Activated CD4-positive, alpha-beta memory T cell treated with anti-CD3 and anti-CD28 coated beads for 36 hours (primary cell): ENCODE measurements around the gene ADCYAP1R1. TPM values are rescaled to one million over a fixed set of nuclear protein-coding genes. Genes with fewer than 3 reads are reported as not detected.

Experiments
- CTCF ChIA-PET: fragments of 350-600 bp; sonication (Branson Sonifier 250); formaldehyde crosslinking; loops from one replicate; lab custom pipeline; 2021; ENCODE audit warnings: antibody characterized with exemption, inconsistent platforms; lab: Charles Lee
- POLR2A ChIA-PET: fragments of 350-600 bp; sonication (Branson Sonifier 250); formaldehyde crosslinking; loops from one replicate; lab custom pipeline; 2021; ENCODE audit warnings: antibody characterized with exemption; lab: Charles Lee
- DNase-seq: peaks from one replicate; pipeline ENCODE4 v3.0.0-alpha.2; 2020
- H3K27ac Mint-ChIP-seq: one replicate; pipeline ENCODE4 v1.8.0; 2021; ENCODE audit warnings: mixed read lengths
- H3K27me3 Mint-ChIP-seq: one replicate; pipeline ENCODE4 v1.8.0; 2021; ENCODE audit warnings: mixed read lengths
- H3K36me3 Mint-ChIP-seq: one replicate; pipeline ENCODE4 v1.8.0; 2021; ENCODE audit warnings: mixed read lengths
- H3K4me1 Mint-ChIP-seq: one replicate; pipeline ENCODE4 v1.8.0; 2021; ENCODE audit warnings: low read depth, mixed read lengths
- H3K4me3 Mint-ChIP-seq: one replicate; pipeline ENCODE4 v1.8.0; 2021; ENCODE audit warnings: mild to moderate bottlenecking, mixed read lengths
- H3K9me3 Mint-ChIP-seq: one replicate; pipeline ENCODE4 v1.8.0; 2021; ENCODE audit warnings: mixed read lengths
- intact Hi-C: fragments of 100-400 bp; cut with micrococcal nuclease; formaldehyde crosslinking; loops from one replicate; pipeline ENCODE4 v1.15.1; 2023
- total RNA-seq, 2 experiments: library from RNA; stranded (reverse); gene quantifications; one replicate each; pipeline ENCODE4 v1.2.3, GENCODE V29; 2021

The ADCYAP1R1 gene
- total RNA-seq, 2 experiments from 2014 or later: not detected

- H3K9me3 Mint-ChIP-seq: no peaks in the 10 kb centered on the region
- no peaks in the 10 kb centered on the region for H3K4me1 Mint-ChIP-seq
- H3K27ac Mint-ChIP-seq: no peak overlapping the region
- H3K36me3 Mint-ChIP-seq: no peaks in the 10 kb centered on the region
- POLR2A ChIA-PET: no interaction called here
- DNase-seq: no peak
- no peaks in the 10 kb centered on the region for H3K27me3 Mint-ChIP-seq
- no peak overlapping the region for H3K4me3 Mint-ChIP-seq
- CTCF ChIA-PET: no interaction called here
- intact Hi-C loops: no loop called here
Measured at GRCh38 chr7:31099451-31100444, 47.6 kb downstream of the ADCYAP1R1 start.

- Mint-ChIP-seq H3K9me3 (no peaks in the 10 kb centered on the region), H3K4me3 (no peak overlapping the region), H3K27ac (no peak overlapping the region), H3K27me3 (no peaks in the 10 kb centered on the region), H3K36me3 (no peaks in the 10 kb centered on the region), H3K4me1 (no peaks in the 10 kb centered on the region)
- ChIA-PET POLR2A (no interaction called here), CTCF (no interaction called here)
- no peak for DNase-seq
- intact Hi-C loops: no loop called here
Measured at GRCh38 chr7:31100445-31100844, 48.3 kb downstream of the ADCYAP1R1 start.

DNA sequence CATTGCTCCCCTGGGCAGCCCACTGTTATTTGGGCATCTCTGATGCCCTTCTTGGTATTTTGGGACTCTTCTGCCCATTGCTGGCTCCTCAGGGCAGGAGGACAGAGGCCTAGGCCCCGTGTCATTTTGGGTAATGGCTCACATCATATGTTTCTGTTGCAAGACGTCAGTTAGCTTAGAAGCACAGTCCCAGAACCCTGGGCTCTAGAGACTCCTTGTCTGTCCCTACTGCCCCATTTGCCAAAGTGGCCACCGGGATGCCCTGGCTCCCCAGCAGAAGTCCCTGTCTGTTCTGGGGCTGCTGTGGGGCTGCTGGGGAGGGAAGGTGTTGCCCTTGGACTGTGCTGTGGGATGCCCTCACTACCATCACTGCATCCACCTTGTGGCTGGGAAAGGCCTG, 48.8 kb downstream of the ADCYAP1R1 start:
- POLR2A ChIA-PET: no interaction called here
- Mint-ChIP-seq H3K36me3 (no peaks in the 10 kb centered on the region), H3K4me1 (no peaks in the 10 kb centered on the region), H3K4me3 (no peak overlapping the region), H3K27ac (no peak overlapping the region), H3K9me3 (no peaks in the 10 kb centered on the region), H3K27me3 (no peaks in the 10 kb centered on the region)
- intact Hi-C loops: no loop called here
- no peak for DNase-seq
- CTCF ChIA-PET: interaction anchor here (1.1 to 1.7 kb wide), 2 partner anchors 22 to 33 kb away, joined by 3 to 7 read pairs; no protein-coding TSS in a partner anchor

DNA sequence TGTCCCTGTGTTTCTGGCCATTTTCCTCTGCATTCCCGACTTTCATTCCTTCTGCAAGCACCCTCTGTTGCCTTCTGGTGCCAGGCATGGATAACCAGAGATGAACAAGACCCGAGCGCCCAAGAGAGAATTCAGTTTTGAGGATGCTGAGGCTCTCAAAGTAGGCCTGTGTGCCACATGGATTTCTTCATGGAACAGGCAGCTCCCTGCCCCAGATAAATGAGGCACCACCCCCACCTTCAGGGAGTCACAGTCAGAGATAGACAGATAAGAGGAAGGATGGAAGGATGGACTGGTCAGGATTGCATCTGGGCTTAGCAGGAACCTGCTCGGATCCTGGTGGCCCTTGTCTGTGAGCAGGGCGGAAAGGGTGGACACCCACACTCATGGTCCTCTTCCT, 49.4 kb downstream of the ADCYAP1R1 start:
- ChIA-PET POLR2A (no interaction called here), CTCF (interaction anchor here (1.1 to 1.7 kb wide), 2 partner anchors 21 to 33 kb away, joined by 3 to 7 read pairs; no protein-coding TSS in a partner anchor)
- Mint-ChIP-seq H3K9me3 (no peaks in the 10 kb centered on the region), H3K4me1 (no peaks in the 10 kb centered on the region), H3K27me3 (no peaks in the 10 kb centered on the region), H3K4me3 (no peak overlapping the region), H3K36me3 (no peaks in the 10 kb centered on the region), H3K27ac (no peak overlapping the region)
- no peak for DNase-seq
- intact Hi-C loops: no loop called here

DNA sequence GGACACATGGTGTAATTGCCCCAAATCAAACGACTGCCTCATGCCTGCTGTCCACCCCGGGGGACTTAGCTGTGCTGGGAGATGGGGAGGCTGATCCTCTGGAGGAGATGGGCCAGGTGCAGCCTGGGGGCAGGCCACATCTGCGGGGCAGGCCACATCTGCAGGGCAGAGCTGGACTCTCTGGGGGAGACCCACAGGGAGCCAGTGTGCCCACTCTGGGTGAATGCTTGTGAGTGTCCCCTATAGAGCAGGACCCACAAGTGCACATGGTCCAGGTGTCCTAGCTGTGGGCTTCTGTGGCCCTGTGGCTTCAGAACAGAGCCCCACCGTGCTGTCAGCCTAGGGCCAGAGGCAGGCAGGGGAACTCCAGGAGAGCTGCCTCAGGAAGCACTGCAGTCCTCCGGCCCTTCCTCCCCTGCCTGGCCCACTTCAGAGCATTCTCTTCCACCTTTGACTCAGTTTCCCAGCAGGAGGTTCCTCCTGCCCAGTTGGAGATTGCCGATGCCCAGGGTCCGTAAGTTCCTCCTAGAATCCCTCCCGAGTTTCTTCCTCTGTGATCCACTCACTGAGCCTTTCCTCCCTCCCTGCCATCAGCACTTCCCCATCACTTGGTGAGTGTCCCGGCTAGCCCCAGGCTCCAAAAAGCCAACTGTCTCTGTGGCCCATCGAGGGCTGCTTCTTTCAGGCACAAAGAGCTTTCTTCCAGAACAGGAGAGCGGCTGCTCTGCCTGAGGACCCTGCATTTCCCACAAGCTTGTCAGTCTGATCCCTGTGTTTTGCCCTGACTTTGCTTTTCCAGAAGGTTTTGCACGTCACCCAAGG, 50.3 kb downstream of the ADCYAP1R1 start:
- H3K36me3 Mint-ChIP-seq: no peaks in the 10 kb centered on the region
- intact Hi-C loops: no loop called here
- no peak overlapping the region for H3K27ac Mint-ChIP-seq
- no peaks in the 10 kb centered on the region for H3K9me3 Mint-ChIP-seq
- no peaks in the 10 kb centered on the region for H3K4me1 Mint-ChIP-seq
- DNase-seq: no peak
- H3K4me3 Mint-ChIP-seq: no peak overlapping the region
- no peaks in the 10 kb centered on the region for H3K27me3 Mint-ChIP-seq
- ChIA-PET CTCF (interaction anchor here (1.7 kb wide), 1 partner anchor 20 kb away, joined by 7 read pairs; no protein-coding TSS in a partner anchor), POLR2A (no interaction called here)

DNA sequence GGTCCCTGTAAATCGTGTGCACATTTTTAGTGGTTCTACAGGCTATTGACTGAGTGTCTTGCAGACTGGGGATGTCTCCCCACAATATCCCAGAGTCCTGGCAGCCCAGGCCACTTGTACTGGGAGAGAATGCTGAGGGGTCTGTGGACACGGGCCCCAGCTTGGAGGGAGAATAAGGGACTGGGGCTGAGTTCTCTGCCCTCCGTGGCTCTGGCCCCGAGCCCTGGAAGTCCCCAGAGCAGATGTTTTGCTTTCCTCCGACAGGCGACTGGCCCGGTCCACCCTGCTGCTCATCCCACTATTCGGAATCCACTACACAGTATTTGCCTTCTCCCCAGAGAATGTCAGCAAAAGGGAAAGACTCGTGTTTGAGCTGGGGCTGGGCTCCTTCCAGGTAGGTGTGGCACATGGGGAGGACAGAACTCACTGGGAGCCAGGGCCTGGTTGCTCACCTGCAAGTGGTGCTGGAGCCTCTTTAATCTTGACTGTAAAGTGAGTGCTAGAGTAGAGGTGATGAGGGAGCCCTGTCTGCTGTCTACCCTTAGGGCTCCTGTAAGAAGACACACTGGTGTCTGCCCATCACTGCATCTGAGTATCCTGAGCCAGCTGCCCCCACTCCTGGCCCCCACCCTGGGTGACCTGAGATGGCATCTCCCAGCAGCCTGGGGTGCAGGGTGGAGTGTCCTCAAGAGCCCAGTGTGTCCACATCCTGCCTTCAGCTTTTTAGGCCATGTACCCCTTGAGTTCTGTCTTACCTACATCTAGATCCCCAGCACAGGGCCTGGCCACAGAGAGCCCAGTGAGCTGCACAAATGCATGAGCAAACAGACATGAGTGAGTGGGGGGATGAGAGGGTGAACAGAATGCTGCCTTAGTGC, 51.1 kb downstream of the ADCYAP1R1 start:
- Mint-ChIP-seq H3K4me3 (no peak overlapping the region), H3K36me3 (no peaks in the 10 kb centered on the region), H3K4me1 (no peaks in the 10 kb centered on the region), H3K9me3 (no peaks in the 10 kb centered on the region), H3K27me3 (no peaks in the 10 kb centered on the region), H3K27ac (no peak overlapping the region)
- intact Hi-C loops: no loop called here
- ChIA-PET POLR2A (no interaction called here), CTCF (interaction anchor here (1.3 to 2.1 kb wide), 3 partner anchors 20 to 31 kb away, joined by 5 to 8 read pairs (median 7); no protein-coding TSS in a partner anchor)
- DNase-seq: no peak

DNA sequence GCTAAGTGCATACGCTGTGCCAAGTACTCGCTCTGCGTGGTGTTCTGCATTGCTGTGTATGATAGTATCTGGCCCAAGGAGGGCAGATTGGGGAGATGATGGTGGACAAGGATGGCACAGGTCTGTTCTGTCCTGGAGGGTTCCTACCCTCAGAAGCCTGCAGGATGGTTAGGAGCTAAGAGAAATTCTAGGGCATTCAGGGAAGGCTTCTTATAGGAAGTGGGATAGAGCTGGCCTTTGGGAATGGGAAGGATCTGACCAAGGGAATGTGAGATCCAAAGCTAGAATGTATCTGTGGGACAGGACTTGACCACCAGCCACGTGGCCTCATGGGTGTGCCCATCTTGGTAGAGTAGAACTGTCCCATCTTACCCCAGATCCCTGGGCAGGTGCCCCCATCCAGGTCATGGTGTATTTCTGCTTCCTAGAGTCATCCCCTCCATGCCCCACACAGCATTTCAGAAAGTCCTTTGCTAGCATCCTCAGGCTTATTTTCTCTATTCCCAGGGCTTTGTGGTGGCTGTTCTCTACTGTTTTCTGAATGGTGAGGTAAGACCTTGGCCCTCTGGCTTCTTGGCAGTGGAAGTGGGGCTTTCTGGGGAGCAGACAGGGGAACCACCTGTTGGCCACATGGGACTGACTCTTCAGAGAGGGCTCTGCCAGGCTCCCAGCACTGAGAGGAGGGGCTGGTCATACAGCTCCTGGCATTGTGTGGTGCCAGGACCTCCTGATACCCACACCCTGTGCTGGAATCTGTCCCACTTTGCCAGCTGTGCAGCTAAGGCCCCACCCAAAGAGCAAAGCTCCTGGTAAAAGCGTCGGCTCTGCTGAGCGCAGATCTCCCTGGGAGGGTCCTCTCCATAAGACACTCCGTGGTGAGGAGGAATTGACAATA, 52.5 kb downstream of the ADCYAP1R1 start:
- no peak overlapping the region for H3K27ac Mint-ChIP-seq
- no peak for DNase-seq
- ChIA-PET CTCF (interaction anchor here (1.3 to 2.1 kb wide), 3 partner anchors 18 to 121 kb away, joined by 3 to 8 read pairs (median 5); no protein-coding TSS in a partner anchor), POLR2A (no interaction called here)
- H3K27me3 Mint-ChIP-seq: no peaks in the 10 kb centered on the region
- H3K4me1 Mint-ChIP-seq: no peaks in the 10 kb centered on the region
- H3K4me3 Mint-ChIP-seq: no peak overlapping the region
- no peaks in the 10 kb centered on the region for H3K9me3 Mint-ChIP-seq
- intact Hi-C loops: no loop called here
- H3K36me3 Mint-ChIP-seq: no peaks in the 10 kb centered on the region

DNA sequence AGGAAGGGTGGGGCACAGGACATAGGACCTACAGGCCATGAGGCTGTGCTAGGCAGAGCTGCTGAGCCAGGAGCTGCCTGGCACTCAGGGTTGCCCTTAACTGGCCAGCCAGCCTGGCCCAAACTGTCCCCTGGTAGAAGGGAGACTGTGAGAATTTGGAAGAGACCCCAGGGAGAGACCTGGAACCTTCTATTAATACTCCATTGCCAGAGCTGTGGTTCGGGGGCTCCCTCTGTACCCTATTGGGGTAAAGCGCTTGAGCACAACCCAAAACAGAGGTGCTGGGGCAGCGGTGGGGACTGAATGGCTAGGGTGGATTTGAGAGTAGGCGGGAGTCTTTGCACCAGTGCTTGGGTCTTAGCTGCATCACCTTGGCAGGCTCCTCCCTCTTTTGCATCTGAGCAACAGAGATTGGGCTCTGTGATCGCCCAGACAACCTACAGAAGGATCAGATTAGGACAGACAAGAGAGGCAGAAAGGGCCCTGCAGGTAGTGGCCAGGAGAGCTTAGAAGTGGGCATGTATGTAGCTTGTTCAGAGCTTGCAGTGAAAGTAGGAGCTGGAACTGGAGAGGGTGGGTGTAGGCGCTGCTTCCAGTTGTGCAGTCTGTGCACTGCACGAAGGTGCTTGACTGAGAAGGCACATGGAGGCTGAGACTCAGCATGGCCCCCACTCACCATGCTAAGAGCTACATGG, 53.3 kb downstream of the ADCYAP1R1 start:
- Mint-ChIP-seq H3K9me3 (no peaks in the 10 kb centered on the region), H3K27me3 (no peaks in the 10 kb centered on the region), H3K36me3 (no peaks in the 10 kb centered on the region), H3K27ac (no peak overlapping the region), H3K4me3 (no peak overlapping the region), H3K4me1 (no peaks in the 10 kb centered on the region)
- ChIA-PET CTCF (interaction anchor here (1.4 to 2.1 kb wide), 3 partner anchors 18 to 122 kb away, joined by 3 to 8 read pairs (median 5); no protein-coding TSS in a partner anchor), POLR2A (no interaction called here)
- DNase-seq: no peak
- intact Hi-C loops: no loop called here

DNA sequence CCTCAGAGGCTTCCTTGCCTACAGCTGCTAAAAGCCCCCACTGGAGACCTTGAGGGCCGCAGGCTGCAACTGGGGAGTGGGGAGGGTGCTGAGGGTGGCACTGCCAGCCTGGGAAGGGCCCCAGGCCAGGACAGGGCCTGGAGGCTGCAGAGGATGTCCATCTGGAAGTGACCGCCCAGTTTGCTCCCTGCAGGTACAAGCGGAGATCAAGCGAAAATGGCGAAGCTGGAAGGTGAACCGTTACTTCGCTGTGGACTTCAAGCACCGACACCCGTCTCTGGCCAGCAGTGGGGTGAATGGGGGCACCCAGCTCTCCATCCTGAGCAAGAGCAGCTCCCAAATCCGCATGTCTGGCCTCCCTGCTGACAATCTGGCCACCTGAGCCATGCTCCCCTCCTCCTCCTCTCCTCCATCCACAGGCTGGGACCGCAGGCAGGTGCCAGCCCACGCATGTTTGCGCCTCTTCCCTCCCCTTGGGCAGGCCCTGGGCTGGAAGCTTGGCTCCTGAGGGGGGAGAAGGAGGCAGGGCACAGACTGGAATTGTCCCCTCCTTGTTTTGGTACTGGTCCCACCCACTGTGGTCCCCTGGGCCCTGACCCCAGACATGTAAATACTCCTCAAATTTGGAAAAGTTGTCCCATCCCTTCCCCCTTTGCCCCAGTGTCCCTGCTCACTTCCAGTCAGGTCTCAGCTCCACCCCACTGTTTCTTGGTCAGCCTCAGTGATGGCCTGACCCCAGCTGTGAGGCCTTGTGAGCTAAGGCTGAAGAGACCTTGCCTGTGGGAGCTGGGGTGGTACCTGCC, 54.4 kb downstream of the ADCYAP1R1 start:
- intact Hi-C loops: no loop called here
- Mint-ChIP-seq H3K9me3 (no peaks in the 10 kb centered on the region), H3K27me3 (no peaks in the 10 kb centered on the region), H3K4me3 (no peak overlapping the region), H3K4me1 (no peaks in the 10 kb centered on the region), H3K36me3 (no peaks in the 10 kb centered on the region), H3K27ac (no peak overlapping the region)
- DNase-seq: no peak
- POLR2A ChIA-PET: no interaction called here
- CTCF ChIA-PET: interaction anchor here (1.8 to 2.2 kb wide), 2 partner anchors 15 to 28 kb away, joined by 5 to 8 read pairs; no protein-coding TSS in a partner anchor
